ENCODE data around the gene VARS2. TPM values are rescaled to one million over a fixed set of nuclear protein-coding genes. Genes with fewer than 3 reads are reported as not detected.

The VARS2 gene
- total RNA-seq, 1 experiment from 2014 or later = 39.8 TPM

DNA sequence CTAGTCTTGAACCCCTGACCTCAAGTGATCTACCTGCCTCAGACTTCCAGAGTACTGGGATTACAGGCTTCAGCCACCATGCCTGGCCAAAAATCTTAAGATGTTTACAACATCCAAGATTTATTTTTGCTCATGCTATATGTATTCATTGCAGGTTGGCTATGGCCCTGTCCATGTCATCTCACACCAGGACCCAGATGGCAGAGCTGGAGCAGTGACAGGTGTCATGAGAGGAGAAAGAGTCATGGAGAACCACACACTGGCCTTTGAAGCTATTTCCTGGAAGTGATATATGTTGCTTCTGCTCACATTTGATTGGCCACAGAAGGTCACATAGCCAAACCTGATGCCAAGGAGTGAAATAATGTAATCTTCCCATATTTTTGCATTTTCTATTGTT is 43.5 kb upstream of the VARS2 start (continued):
- TF ChIP-seq, protein P1, sequence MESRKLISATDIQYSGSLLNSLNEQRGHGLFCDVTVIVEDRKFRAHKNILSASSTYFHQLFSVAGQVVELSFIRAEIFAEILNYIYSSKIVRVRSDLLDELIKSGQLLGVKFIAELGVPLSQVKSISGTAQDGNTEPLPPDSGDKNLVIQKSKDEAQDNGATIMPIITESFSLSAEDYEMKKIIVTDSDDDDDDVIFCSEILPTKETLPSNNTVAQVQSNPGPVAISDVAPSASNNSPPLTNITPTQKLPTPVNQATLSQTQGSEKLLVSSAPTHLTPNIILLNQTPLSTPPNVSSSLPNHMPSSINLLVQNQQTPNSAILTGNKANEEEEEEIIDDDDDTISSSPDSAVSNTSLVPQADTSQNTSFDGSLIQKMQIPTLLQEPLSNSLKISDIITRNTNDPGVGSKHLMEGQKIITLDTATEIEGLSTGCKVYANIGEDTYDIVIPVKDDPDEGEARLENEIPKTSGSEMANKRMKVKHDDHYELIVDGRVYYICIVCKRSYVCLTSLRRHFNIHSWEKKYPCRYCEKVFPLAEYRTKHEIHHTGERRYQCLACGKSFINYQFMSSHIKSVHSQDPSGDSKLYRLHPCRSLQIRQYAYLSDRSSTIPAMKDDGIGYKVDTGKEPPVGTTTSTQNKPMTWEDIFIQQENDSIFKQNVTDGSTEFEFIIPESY (IDR thresholded peaks at IDR 0.05; ENCODE audit: extremely low read depth, insufficient replicate concordance, low read length) = no peak
- TF ChIP-seq ZFX (IDR thresholded peaks at IDR 0.05) = no peak
- no peak for TF ChIP-seq JUND (IDR thresholded peaks at IDR 0.05)
- no peak for TF ChIP-seq ZNF274 (IDR thresholded peaks at IDR 0.05; ENCODE audit: low read depth, low read length)
- TF ChIP-seq SRF (IDR thresholded peaks at IDR 0.05; ENCODE audit: low read depth) = no peak

GRCh38 chr6:30871592-30872183 is 42.4 kb upstream of the VARS2 start:
- no peak overlapping the region for H3K4me3 ChIP-seq (replicated peaks in 1 of 2; ENCODE audit: low read depth in 1 of 2, low read length in 2 of 2)
- no peaks in the 10 kb centered on the region for H4K20me1 ChIP-seq (ENCODE audit: insufficient read depth)
- POLR2A ChIA-PET = no interaction called here
- CTCF ChIA-PET = no interaction called here
- no peaks in the 10 kb centered on the region for H3K27me3 ChIP-seq (ENCODE audit: insufficient read depth, low read length)
- no peak for DNase-seq (ENCODE audit: low read depth, low spot score)
- H3K9ac ChIP-seq (ENCODE audit: low read length) = no peak overlapping the region
- no peak overlapping the region for H3K4me2 ChIP-seq (ENCODE audit: low read length)
- TF ChIP-seq CBX3 (IDR thresholded peaks at IDR 0.05; ENCODE audit: low read depth) = 0 out of 2 replicates have a peak, but pooled peaks have one; percentile 25
- no peak for TF ChIP-seq POLR2AphosphoS5 (IDR thresholded peaks at IDR 0.05; ENCODE audit: low read depth, low read length)
- TF ChIP-seq, protein P2, sequence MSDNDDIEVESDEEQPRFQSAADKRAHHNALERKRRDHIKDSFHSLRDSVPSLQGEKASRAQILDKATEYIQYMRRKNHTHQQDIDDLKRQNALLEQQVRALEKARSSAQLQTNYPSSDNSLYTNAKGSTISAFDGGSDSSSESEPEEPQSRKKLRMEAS (IDR thresholded peaks at IDR 0.05) = no peak
- no peak for ATAC-seq
- no TSS peak for BruUV-seq (replicated peaks)
- H3K36me3 ChIP-seq (ENCODE audit: control insufficient read depth in 1 of 2, insufficient read depth in 2 of 2, low read length in 2 of 2) = no peaks in the 10 kb centered on the region
- peaks cover 7 to 22% of the 10 kb centered on the region in 2 experiments; a peak in 3 of 4 replicates for H3K4me1 ChIP-seq (ENCODE audit: control insufficient read depth in 1 of 2, insufficient read depth in 2 of 2, low read length in 2 of 2)
- H3K9me3 ChIP-seq (ENCODE audit: control insufficient read depth in 1 of 2, insufficient read depth in 1 of 2, low read depth in 1 of 2, low read length in 2 of 2) = peaks cover 4 to 7% of the 10 kb centered on the region in 2 experiments; a peak in 2 of 4 replicates
- H3K9me2 ChIP-seq (ENCODE audit: insufficient read depth) = no peaks in the 10 kb centered on the region
- intact Hi-C loops (cut with micrococcal nuclease) = no loop called here
- RAD21 ChIA-PET (ENCODE audit: low non-redundant PET in 1 of 2, low total read pairs in 2 of 2, uncharacterized antibody in 2 of 2, unreplicated experiment in 2 of 2) = no interaction called here
- no peaks in the 10 kb centered on the region for H3K79me2 ChIP-seq (ENCODE audit: insufficient read depth, low read length)
- H2AFZ ChIP-seq (ENCODE audit: low read depth, low read length, poor library complexity, severe bottlenecking) = no peak overlapping the region
- no peak overlapping the region for H3K27ac ChIP-seq (ENCODE audit: low read depth, low read length)
